Esophagus muscularis mucosa (tissue), 4 donors: ENCODE results near the gene ATP1B1. TPM values are rescaled to one million over a fixed set of nuclear protein-coding genes. Genes with fewer than 3 reads are reported as not detected.

Experiments
- DNase-seq: peaks from one replicate; pipeline ENCODE4 v3.0.0-alpha.2; 2017; ENCODE audit errors: extremely low spot score
- H3K27ac ChIP-seq, 4 donors: fragments of 200-600 bp; sonication (generic); replicated peaks in 1 of 4; 1 replicate in 3 of 4; 2 replicates in 1 of 4; pipeline ENCODE4 v1.5.1; 2016 to 2019; ENCODE audit warnings: mild to moderate bottlenecking in 1 of 4
- H3K27me3 ChIP-seq, 4 donors: fragments of 200-600 bp; sonication (generic); one replicate each; pipeline versions ENCODE4 v1.5.1 to v1.6.0; 2016 to 2019
- H3K36me3 ChIP-seq, 4 donors: fragments of 200-600 bp; sonication (generic); one replicate each; pipeline ENCODE4 v1.5.1; 2016 to 2019
- H3K4me1 ChIP-seq, 4 donors: fragments of 200-600 bp; sonication (generic); one replicate each; pipeline ENCODE4 v1.5.1; 2016 to 2019
- H3K4me3 ChIP-seq, 4 donors: fragments of 200-600 bp; sonication (generic); 1 replicate in 2 of 4; 2 replicates in 2 of 4; pipeline ENCODE4 v1.5.1; 2016 to 2019; ENCODE audit warnings: mild to moderate bottlenecking in 4 of 4, moderate library complexity in 1 of 4
- H3K9me3 ChIP-seq, 4 donors: fragments of 200-600 bp; sonication (generic); 1 replicate in 3 of 4; 2 replicates in 1 of 4; pipeline ENCODE4 v1.5.1; 2016 to 2019
- CTCF ChIP-seq, 3 experiments: fragments of 200-600 bp in 2 of 3; fragments of 450-650 bp in 1 of 3; sonication (generic) in 2 of 3; IDR thresholded peaks; one replicate each; pipeline ENCODE4 v1.5.1; 2017 to 2019; ENCODE audit warnings: antibody characterized with exemption in 3 of 3, mild to moderate bottlenecking in 2 of 3, moderate library complexity in 1 of 3
- EP300 ChIP-seq: sonication (generic); formaldehyde crosslinking; IDR thresholded peaks from one replicate; pipeline ENCODE4 v1.6.1; 2017; ENCODE audit warnings: antibody characterized with exemption
- POLR2A ChIP-seq: fragments of 450-650 bp; IDR thresholded peaks from one replicate; pipeline ENCODE4 v1.6.1; 2017; ENCODE audit warnings: antibody characterized with exemption, moderate library complexity, mild to moderate bottlenecking, low read depth
- POLR2AphosphoS5 ChIP-seq, 2 donors: sonication (generic); formaldehyde crosslinking; IDR thresholded peaks; one replicate each; pipeline ENCODE4 v1.6.1; 2017; ENCODE audit warnings: antibody characterized with exemption in 2 of 2
- WGBS: methylation state at CpG from one replicate; pipeline ENCODE4 v1.1.5; 2018; 5-methylcytosine and 5-hydroxymethylcytosine counted together
- intact Hi-C: fragments of 100-400 bp; cut with DNase I; formaldehyde crosslinking; loops from one replicate; pipeline ENCODE4 v1.15.1; 2023
- total RNA-seq, 4 donors: library from RNA; depleted of rRNA; stranded (reverse); fragments of >200 nt; gene quantifications; one replicate each; pipeline versions ENCODE4 v1.1.0 to v1.2.1, GENCODE V29; 2016

The ATP1B1 gene
- total RNA-seq, 4 donors from 2014 or later: 69.4 to 88.6 (median 78.3) TPM

- 74% methylated on average over 2 of the region's 2 CpGs for WGBS
- no peak for DNase-seq
- TF ChIP-seq POLR2AphosphoS5 (IDR thresholded peaks at IDR 0.05): no peak
- no peak for TF ChIP-seq EP300
- peak; percentile 41 to 55 (median 43) for TF ChIP-seq CTCF (IDR thresholded peaks at IDR 0.05)
- no peak for TF ChIP-seq POLR2A
- no peaks in the 10 kb centered on the region for H3K9me3 ChIP-seq
- H3K27me3 ChIP-seq: no peaks in the 10 kb centered on the region
- peak overlapping the region; percentile 6 to 54 (median 40) for H3K27ac ChIP-seq
- H3K36me3 ChIP-seq: peaks cover 0 to 37% (median 14%) of the 10 kb centered on the region in 4 donors
- H3K4me1 ChIP-seq: peaks cover 0 to 46% (median 37%) of the 10 kb centered on the region in 4 donors
- intact Hi-C loops: loop anchor here (10.0 kb wide), 1 partner anchor 529 kb away; no protein-coding TSS in a partner anchor
- H3K4me3 ChIP-seq: no peak overlapping the region
These were observed 27.5 kb downstream of the ATP1B1 start for GRCh38 chr1:169133801-169134502.

- Histone ChIP-seq H3K27ac (no peak overlapping the region), H3K4me1 (peaks cover 0 to 23% (median 19%) of the 10 kb centered on the region in 4 donors), H3K27me3 (no peaks in the 10 kb centered on the region), H3K36me3 (peaks cover 0 to 10% (median 0%) of the 10 kb centered on the region in 4 donors), H3K4me3 (no peak overlapping the region), H3K9me3 (no peaks in the 10 kb centered on the region)
- WGBS: 99% methylated on average over 4 of the region's 4 CpGs
- intact Hi-C loops: loop anchor here (10.0 kb wide), 1 partner anchor 533 kb away; no protein-coding TSS in a partner anchor
- no peak for DNase-seq
- TF ChIP-seq POLR2A (no peak), EP300 (no peak), CTCF (IDR thresholded peaks at IDR 0.05) (no peak)
These were observed 30.9 kb downstream of the ATP1B1 start for GRCh38 chr1:169137357-169137756.

- no peaks in the 10 kb centered on the region for H3K27me3 ChIP-seq
- no peaks in the 10 kb centered on the region for H3K9me3 ChIP-seq
- no peak overlapping the region for H3K27ac ChIP-seq
- WGBS: 91% methylated on average over 2 of the region's 2 CpGs
- no peak for TF ChIP-seq EP300
- no peak for TF ChIP-seq POLR2A
- TF ChIP-seq CTCF (IDR thresholded peaks at IDR 0.05): no peak
- TF ChIP-seq POLR2AphosphoS5 (IDR thresholded peaks at IDR 0.05): no peak
- H3K36me3 ChIP-seq: no peaks in the 10 kb centered on the region
- no peak overlapping the region for H3K4me3 ChIP-seq
- peaks cover 0 to 6% (median 2%) of the 10 kb centered on the region in 4 donors for H3K4me1 ChIP-seq
- DNase-seq: no peak
- intact Hi-C loops: loop anchor here (10.0 kb wide), 1 partner anchor 534 kb away; no protein-coding TSS in a partner anchor
These were observed 32.6 kb downstream of the ATP1B1 start for GRCh38 chr1:169138866-169139670.

GRCh38 chr1:169141356-169141755, 34.9 kb downstream of the ATP1B1 start:
- no peak overlapping the region for H3K27ac ChIP-seq

More at GRCh38 chr1:169141356-169141755, 34.9 kb downstream of the ATP1B1 start:
- H3K4me1 ChIP-seq: no peaks in the 10 kb centered on the region
- intact Hi-C loops: no loop called here
- DNase-seq: no peak
- H3K4me3 ChIP-seq: no peak overlapping the region
- no peaks in the 10 kb centered on the region for H3K27me3 ChIP-seq
- no peak for TF ChIP-seq POLR2AphosphoS5 (IDR thresholded peaks at IDR 0.05)
- TF ChIP-seq CTCF (IDR thresholded peaks at IDR 0.05): no peak
- no peak for TF ChIP-seq EP300
- TF ChIP-seq POLR2A: no peak
- no peaks in the 10 kb centered on the region for H3K36me3 ChIP-seq
- no peaks in the 10 kb centered on the region for H3K9me3 ChIP-seq
- WGBS: 88% methylated on average over 3 of the region's 3 CpGs
